HEK293T (cell line): ENCODE data around the gene PTH2.

Source experiments
- ARNT ChIP-seq: fragments of 450-650 bp; IDR thresholded peaks from 2 replicates; pipeline ENCODE4 v1.6.1; 2017; ENCODE audit warnings: mild to moderate bottlenecking
- BHLHE40 ChIP-seq: fragments of 450-650 bp; IDR thresholded peaks from 2 replicates; pipeline ENCODE4 v1.6.1; 2016; ENCODE audit warnings: mild to moderate bottlenecking, moderate library complexity, borderline replicate concordance
- CTBP1 ChIP-seq: fragments of 450-650 bp; IDR thresholded peaks from 2 replicates; pipeline ENCODE4 v1.6.1; 2016; ENCODE audit warnings: borderline replicate concordance
- ELF4 ChIP-seq: fragments of 450-650 bp; IDR thresholded peaks from 2 replicates; pipeline ENCODE4 v1.6.1; 2017; ENCODE audit warnings: antibody characterized with exemption
- FOXA1 ChIP-seq: fragments of 450-650 bp; IDR thresholded peaks from 2 replicates; pipeline ENCODE4 v1.6.1; 2016; ENCODE audit warnings: mild to moderate bottlenecking
- FOXK2 ChIP-seq: fragments of 450-650 bp; IDR thresholded peaks from 2 replicates; pipeline ENCODE4 v1.6.1; 2016; ENCODE audit warnings: mild to moderate bottlenecking
- FOXM1 ChIP-seq: fragments of 450-650 bp; IDR thresholded peaks from 2 replicates; pipeline ENCODE4 v1.6.1; 2017; ENCODE audit warnings: mild to moderate bottlenecking, borderline replicate concordance
- HDGF ChIP-seq: fragments of 450-650 bp; IDR thresholded peaks from 2 replicates; pipeline ENCODE4 v1.6.1; 2017; ENCODE audit warnings: antibody characterized with exemption, borderline replicate concordance
- L3MBTL2 ChIP-seq: fragments of 450-650 bp; conservative IDR thresholded peaks from 2 replicates; pipeline ENCODE4 v1.6.1; 2016; ENCODE audit warnings: mild to moderate bottlenecking
- LEF1 ChIP-seq: fragments of 450-650 bp; IDR thresholded peaks from 2 replicates; pipeline ENCODE4 v1.6.1; 2017; ENCODE audit warnings: mild to moderate bottlenecking, borderline replicate concordance
- PKNOX1 ChIP-seq: fragments of 450-650 bp; IDR thresholded peaks from 2 replicates; pipeline ENCODE4 v1.6.1; 2016
- SP1 ChIP-seq: fragments of 450-650 bp; IDR thresholded peaks from 2 replicates; pipeline ENCODE4 v1.6.1; 2017
- SUZ12 ChIP-seq: fragments of 450-650 bp; IDR thresholded peaks from 2 replicates; pipeline ENCODE4 v1.6.1; 2016; ENCODE audit warnings: mild to moderate bottlenecking
- TARDBP ChIP-seq: fragments of 450-650 bp; IDR thresholded peaks from 2 replicates; pipeline ENCODE4 v1.6.1; 2016

GRCh38 chr19:49431330-49431749 is 8.1 kb upstream of the PTH2 start:
- TF ChIP-seq ELF4 = no peak
- TF ChIP-seq SUZ12 = no peak
- no peak for TF ChIP-seq FOXA1
- TF ChIP-seq TARDBP = no peak
- no peak for TF ChIP-seq SP1
- no peak for TF ChIP-seq BHLHE40
- TF ChIP-seq FOXM1 = no peak
- no peak for TF ChIP-seq L3MBTL2
- TF ChIP-seq ARNT = no peak
- TF ChIP-seq CTBP1 = no peak
- TF ChIP-seq FOXK2 = no peak
- no peak for TF ChIP-seq HDGF
- TF ChIP-seq PKNOX1 = no peak
- no peak for TF ChIP-seq LEF1
